ENCODE data around the gene MINDY3.

Gene MINDY3

DNA sequence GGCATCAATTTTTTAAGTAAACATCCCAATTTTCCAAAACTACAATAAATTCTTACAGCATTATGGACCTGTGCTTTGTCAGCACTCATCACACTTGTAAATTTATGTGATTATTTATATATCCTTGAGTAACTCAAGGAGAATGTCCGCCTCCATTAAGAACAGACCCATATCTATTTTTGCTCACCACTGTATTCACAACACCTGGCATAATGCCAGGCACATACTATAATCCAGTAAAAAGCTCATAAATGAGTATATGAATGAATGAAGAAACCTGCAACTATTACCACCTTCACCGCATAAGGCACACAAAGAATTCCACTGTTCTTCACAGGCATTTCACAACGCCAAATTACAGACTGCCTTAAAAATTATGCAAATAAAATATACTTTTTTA, 46.9 kb downstream of the MINDY3 start (continued):
- TF ChIP-seq YY2 (tag by site-specific recombination; IDR thresholded peaks at IDR 0.05): 0 out of 2 replicates have a peak, but pooled peaks have one; percentile 31
- peak; percentile 52; the same call in 1 of the 2 replicates for TF ChIP-seq BCL6B (tag by site-specific recombination; IDR thresholded peaks at IDR 0.05)
- TF ChIP-seq ZNF10 (tag by site-specific recombination; IDR thresholded peaks at IDR 0.05): peak; percentile 94
- TF ChIP-seq ZSCAN16 (tag by site-specific recombination; IDR thresholded peaks at IDR 0.05): no peak
- TF ChIP-seq ZFP41 (tag by site-specific recombination; IDR thresholded peaks at IDR 0.05; ENCODE audit: borderline replicate concordance): no peak
- TF ChIP-seq, protein P1, sequence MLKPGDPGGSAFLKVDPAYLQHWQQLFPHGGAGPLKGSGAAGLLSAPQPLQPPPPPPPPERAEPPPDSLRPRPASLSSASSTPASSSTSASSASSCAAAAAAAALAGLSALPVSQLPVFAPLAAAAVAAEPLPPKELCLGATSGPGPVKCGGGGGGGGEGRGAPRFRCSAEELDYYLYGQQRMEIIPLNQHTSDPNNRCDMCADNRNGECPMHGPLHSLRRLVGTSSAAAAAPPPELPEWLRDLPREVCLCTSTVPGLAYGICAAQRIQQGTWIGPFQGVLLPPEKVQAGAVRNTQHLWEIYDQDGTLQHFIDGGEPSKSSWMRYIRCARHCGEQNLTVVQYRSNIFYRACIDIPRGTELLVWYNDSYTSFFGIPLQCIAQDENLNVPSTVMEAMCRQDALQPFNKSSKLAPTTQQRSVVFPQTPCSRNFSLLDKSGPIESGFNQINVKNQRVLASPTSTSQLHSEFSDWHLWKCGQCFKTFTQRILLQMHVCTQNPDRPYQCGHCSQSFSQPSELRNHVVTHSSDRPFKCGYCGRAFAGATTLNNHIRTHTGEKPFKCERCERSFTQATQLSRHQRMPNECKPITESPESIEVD (tag by site-specific recombination; IDR thresholded peaks at IDR 0.05): peak; percentile 85
- no peak for TF ChIP-seq ZNF792 (tag by site-specific recombination; IDR thresholded peaks at IDR 0.05)
- no peak for TF ChIP-seq ZNF544 (tag by site-specific recombination; IDR thresholded peaks at IDR 0.05)
- TF ChIP-seq ZNF404 (tag by site-specific recombination; IDR thresholded peaks at IDR 0.05): no peak
- TF ChIP-seq ZNF266 (tag by site-specific recombination; IDR thresholded peaks at IDR 0.05; ENCODE audit: low read depth): no peak
- no peak for TF ChIP-seq ZNF184 (tag by site-specific recombination; IDR thresholded peaks at IDR 0.05)
- TF ChIP-seq ZNF777 (tag by site-specific recombination; IDR thresholded peaks at IDR 0.05; ENCODE audit: borderline replicate concordance): no peak
- 0 out of 2 replicates have a peak, but pooled peaks have one; percentile 65 for TF ChIP-seq ZNF843 (tag by site-specific recombination; IDR thresholded peaks at IDR 0.05)
- TF ChIP-seq SP7 (tag by site-specific recombination; IDR thresholded peaks at IDR 0.05): 0 out of 2 replicates have a peak, but pooled peaks have one; percentile 38
- no peak for TF ChIP-seq ZNF707 (tag by site-specific recombination; IDR thresholded peaks at IDR 0.05)
- TF ChIP-seq WT1 (tag by site-specific recombination; IDR thresholded peaks at IDR 0.05): no peak; the same call in 1 of the 2 replicates
- peak; percentile 20; the same call in 1 of the 2 replicates for TF ChIP-seq ZBTB17 (tag by site-specific recombination; IDR thresholded peaks at IDR 0.05)
- TF ChIP-seq ZNF658 (tag by site-specific recombination; IDR thresholded peaks at IDR 0.05): no peak
- peak; percentile 62; the same call in 1 of the 2 replicates for TF ChIP-seq OSR2 (tag by site-specific recombination; IDR thresholded peaks at IDR 0.05)
- TF ChIP-seq ZNF18 (tag by site-specific recombination; IDR thresholded peaks at IDR 0.05): peak; percentile 28; the same call in 1 of the 2 replicates
- TF ChIP-seq, protein P2, sequence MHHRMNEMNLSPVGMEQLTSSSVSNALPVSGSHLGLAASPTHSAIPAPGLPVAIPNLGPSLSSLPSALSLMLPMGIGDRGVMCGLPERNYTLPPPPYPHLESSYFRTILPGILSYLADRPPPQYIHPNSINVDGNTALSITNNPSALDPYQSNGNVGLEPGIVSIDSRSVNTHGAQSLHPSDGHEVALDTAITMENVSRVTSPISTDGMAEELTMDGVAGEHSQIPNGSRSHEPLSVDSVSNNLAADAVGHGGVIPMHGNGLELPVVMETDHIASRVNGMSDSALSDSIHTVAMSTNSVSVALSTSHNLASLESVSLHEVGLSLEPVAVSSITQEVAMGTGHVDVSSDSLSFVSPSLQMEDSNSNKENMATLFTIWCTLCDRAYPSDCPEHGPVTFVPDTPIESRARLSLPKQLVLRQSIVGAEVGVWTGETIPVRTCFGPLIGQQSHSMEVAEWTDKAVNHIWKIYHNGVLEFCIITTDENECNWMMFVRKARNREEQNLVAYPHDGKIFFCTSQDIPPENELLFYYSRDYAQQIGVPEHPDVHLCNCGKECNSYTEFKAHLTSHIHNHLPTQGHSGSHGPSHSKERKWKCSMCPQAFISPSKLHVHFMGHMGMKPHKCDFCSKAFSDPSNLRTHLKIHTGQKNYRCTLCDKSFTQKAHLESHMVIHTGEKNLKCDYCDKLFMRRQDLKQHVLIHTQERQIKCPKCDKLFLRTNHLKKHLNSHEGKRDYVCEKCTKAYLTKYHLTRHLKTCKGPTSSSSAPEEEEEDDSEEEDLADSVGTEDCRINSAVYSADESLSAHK (tag by site-specific recombination; IDR thresholded peaks at IDR 0.05): peak; percentile 48; the same call in 1 of the 2 replicates
- TF ChIP-seq ZNF140 (tag by site-specific recombination; IDR thresholded peaks at IDR 0.05): no peak
- peak; percentile 54; the same call in 1 of the 2 replicates for TF ChIP-seq HOXD13 (CRISPR knock-in tag; IDR thresholded peaks at IDR 0.05; ENCODE audit: borderline replicate concordance)
- TF ChIP-seq ZNF785 (tag by site-specific recombination; IDR thresholded peaks at IDR 0.05): no peak
- no peak for TF ChIP-seq KLF8 (tag by site-specific recombination; IDR thresholded peaks at IDR 0.05)
- peak; percentile 78 for TF ChIP-seq IKZF3 (tag by site-specific recombination; IDR thresholded peaks at IDR 0.05)
- no peak for TF ChIP-seq ZNF510 (tag by site-specific recombination; IDR thresholded peaks at IDR 0.05; ENCODE audit: insufficient replicate concordance)
- peak; percentile 28; the same call in 1 of the 2 replicates for TF ChIP-seq BCL11A (tag by site-specific recombination; IDR thresholded peaks at IDR 0.05; ENCODE audit: low read depth)
- TF ChIP-seq, protein P3, sequence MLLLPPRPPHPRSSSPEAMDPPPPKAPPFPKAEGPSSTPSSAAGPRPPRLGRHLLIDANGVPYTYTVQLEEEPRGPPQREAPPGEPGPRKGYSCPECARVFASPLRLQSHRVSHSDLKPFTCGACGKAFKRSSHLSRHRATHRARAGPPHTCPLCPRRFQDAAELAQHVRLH (tag by site-specific recombination; IDR thresholded peaks at IDR 0.05): 0 out of 2 replicates have a peak, but pooled peaks have one; percentile 8
- TF ChIP-seq, protein P4, sequence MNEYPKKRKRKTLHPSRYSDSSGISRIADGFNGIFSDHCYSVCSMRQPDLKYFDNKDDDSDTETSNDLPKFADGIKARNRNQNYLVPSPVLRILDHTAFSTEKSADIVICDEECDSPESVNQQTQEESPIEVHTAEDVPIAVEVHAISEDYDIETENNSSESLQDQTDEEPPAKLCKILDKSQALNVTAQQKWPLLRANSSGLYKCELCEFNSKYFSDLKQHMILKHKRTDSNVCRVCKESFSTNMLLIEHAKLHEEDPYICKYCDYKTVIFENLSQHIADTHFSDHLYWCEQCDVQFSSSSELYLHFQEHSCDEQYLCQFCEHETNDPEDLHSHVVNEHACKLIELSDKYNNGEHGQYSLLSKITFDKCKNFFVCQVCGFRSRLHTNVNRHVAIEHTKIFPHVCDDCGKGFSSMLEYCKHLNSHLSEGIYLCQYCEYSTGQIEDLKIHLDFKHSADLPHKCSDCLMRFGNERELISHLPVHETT (tag by site-specific recombination; IDR thresholded peaks at IDR 0.05): no peak
- TF ChIP-seq ZNF341 (tag by site-specific recombination; IDR thresholded peaks at IDR 0.05; ENCODE audit: low read depth): no peak
- TF ChIP-seq ZNF335 (tag by site-specific recombination; conservative IDR thresholded peaks at IDR 0.05): no peak
- 0 out of 2 replicates have a peak, but pooled peaks have one; percentile 17 for TF ChIP-seq ZNF558 (tag by site-specific recombination; IDR thresholded peaks at IDR 0.05)
- TF ChIP-seq ZNF37A (tag by site-specific recombination; IDR thresholded peaks at IDR 0.05): peak; percentile 56; the same call in 1 of the 2 replicates

Data from HEK293 (cell line).